Ectodermal cell (in vitro differentiated cells): ENCODE data around the gene PATE4.

Source experiments
- H3K27ac ChIP-seq: 2 replicates; pipeline ENCODE4 v1.7.0; 2013; ENCODE audit warnings: mild to moderate bottlenecking, low read depth, low read length; ENCODE audit not compliant: insufficient read depth, poor library complexity, severe bottlenecking
- H3K27me3 ChIP-seq: 2 replicates; pipeline ENCODE4 v1.7.0; 2013; ENCODE audit warnings: mild to moderate bottlenecking, low read length; ENCODE audit not compliant: insufficient read depth, control insufficient read depth, poor library complexity, severe bottlenecking
- H3K36me3 ChIP-seq: one replicate; pipeline ENCODE4 v1.7.0; 2013; ENCODE audit warnings: low read length; ENCODE audit not compliant: control insufficient read depth, insufficient read depth
- H3K4me1 ChIP-seq: one replicate; pipeline ENCODE4 v1.7.0; 2013; ENCODE audit warnings: low read length; ENCODE audit not compliant: control insufficient read depth, insufficient read depth
- H3K4me3 ChIP-seq: 2 replicates; pipeline ENCODE4 v1.7.0; 2013; ENCODE audit warnings: low read depth, low read length, control low read depth; ENCODE audit not compliant: insufficient read depth
- H3K9me3 ChIP-seq: 2 replicates; pipeline ENCODE4 v1.7.0; 2013; ENCODE audit warnings: mild to moderate bottlenecking, low read length, moderate library complexity; ENCODE audit not compliant: control insufficient read depth
- WGBS, 2 experiments: methylation state at CpG; one replicate each; pipeline ENCODE4 v1.1.7; 2013; ENCODE audit warnings: missing lambda C conversion rate in 2 of 2; 5-methylcytosine and 5-hydroxymethylcytosine counted together

The PATE4 gene

GRCh38 chr11:125883375-125883774 is 50.3 kb downstream of the PATE4 start:
- WGBS, 2 experiments, result 82 to 84% methylated on average over 8 of the region's 8 CpGs
- H3K4me3 ChIP-seq, result no peak overlapping the region
- no peaks in the 10 kb centered on the region for H3K36me3 ChIP-seq
- H3K27me3 ChIP-seq, result no peaks in the 10 kb centered on the region
- no peak overlapping the region for H3K27ac ChIP-seq
- H3K9me3 ChIP-seq, result no peaks in the 10 kb centered on the region
- no peaks in the 10 kb centered on the region for H3K4me1 ChIP-seq

- Histone ChIP-seq H3K4me1 (no peaks in the 10 kb centered on the region), H3K27ac (no peak overlapping the region), H3K36me3 (no peaks in the 10 kb centered on the region), H3K4me3 (peak overlapping the region; percentile 76), H3K9me3 (no peaks in the 10 kb centered on the region), H3K27me3 (no peaks in the 10 kb centered on the region)
- 94 to 95% methylated on average over 24 of the region's 24 CpGs for WGBS, 2 experiments
Observed at GRCh38 chr11:125886997-125887372, 53.9 kb downstream of the PATE4 start.

GRCh38 chr11:125887373-125888324 is 54.5 kb downstream of the PATE4 start, which contains the start of gene HYLS1:
HYLS1 (plus strand) TSS chr11:125887668; CDS start chr11:125899369, 11,701 bp downstream.
- no peaks in the 10 kb centered on the region for H3K4me1 ChIP-seq
- no peaks in the 10 kb centered on the region for H3K27me3 ChIP-seq
- peak within 1 kb of the TSS; percentile 76 for H3K4me3 ChIP-seq
- 8 to 9% methylated on average over 90 to 91 of the region's 91 CpGs for WGBS, 2 experiments
- H3K9me3 ChIP-seq, result no peaks in the 10 kb centered on the region
- no peaks in the 10 kb centered on the region for H3K36me3 ChIP-seq
- H3K27ac ChIP-seq, result peak within 1 kb of the TSS; percentile 67
